Measurements from ENCODE around the gene PIMREG.

GRCh38 chr17:6463616-6464445 lies 19.6 kb downstream of the PIMREG start:
- TF ChIP-seq CTCF (IDR thresholded peaks at IDR 0.05; ENCODE audit: poor library complexity) = no peak
- no peak for TF ChIP-seq EZH2 (IDR thresholded peaks at IDR 0.05; ENCODE audit: borderline replicate concordance)

Data from hepatocyte (in vitro differentiated cells).